Hematopoietic multipotent progenitor cell (in vitro differentiated cells): ENCODE results near the gene LMF1. TPM values are rescaled to one million over a fixed set of nuclear protein-coding genes. Genes with fewer than 3 reads are reported as not detected.
A peak's percentile ranks its signal among the peaks of the same experiment; 100 is the strongest.
"Not testable (repeated sequence)": the region's sequence is repeated elsewhere in the genome, so short reads cannot be mapped to it uniquely, and the experiment has no call there.

Experiments
- DNase-seq, 3 donors: peaks; one replicate each; pipeline ENCODE4 v3.0.0-alpha.2; 2011 to 2015; ENCODE audit warnings: low read depth in 2 of 3, low spot score in 2 of 3
- total RNA-seq: library from RNA; depleted of rRNA; stranded (reverse); fragments of >200 nt; gene quantifications from one replicate; pipeline ENCODE4 v1.2.3, GENCODE V29; 2012

LMF1 gene
- total RNA-seq, 1 donor = 45.2 TPM

- not testable (repeated sequence) for DNase-seq
These were observed 150.8 kb downstream of the LMF1 start for GRCh38 chr16:820044-820408.

- DNase-seq = peak in 2 of 3 donors; percentile 61 to 82
These were observed 151.3 kb downstream of the LMF1 start for GRCh38 chr16:819336-820043.

GRCh38 chr16:818592-818991 lies 152.2 kb downstream of the LMF1 start:
- no peak for DNase-seq

GRCh38 chr16:818132-818531 lies 152.7 kb downstream of the LMF1 start:
- DNase-seq = no peak

- DNase-seq = no peak
These were observed 153.5 kb downstream of the LMF1 start for GRCh38 chr16:817001-817906.

GRCh38 chr16:815861-816260 lies 154.9 kb downstream of the LMF1 start:
- no peak for DNase-seq

- no peak for DNase-seq
These were observed 155.8 kb downstream of the LMF1 start for GRCh38 chr16:814974-815373.

GRCh38 chr16:813916-814412 lies 156.8 kb downstream of the LMF1 start:
- DNase-seq = no peak

GRCh38 chr16:813204-813915 lies 157.4 kb downstream of the LMF1 start:
- peak in 2 of 3 donors; percentile 50 to 54 for DNase-seq

GRCh38 chr16:808085-808386 lies 162.7 kb downstream of the LMF1 start:
- DNase-seq = no peak

- peak; percentile 63 to 83 (median 79) for DNase-seq
These were observed 163.3 kb downstream of the LMF1 start for GRCh38 chr16:807347-808084.

- DNase-seq = no peak
These were observed 165.3 kb downstream of the LMF1 start for GRCh38 chr16:805474-805873.

- DNase-seq = no peak
These were observed 166.4 kb downstream of the LMF1 start for GRCh38 chr16:804193-805048.

- no peak for DNase-seq
These were observed 167.1 kb downstream of the LMF1 start for GRCh38 chr16:803754-804080.

Other genes starting within 250 kb of the LMF1 start
- 25.3 TPM for gene ANTKMT, start 249.8 kb downstream of the LMF1 start, total RNA-seq
- 2.7 TPM for gene CCDC78, start 244.5 kb downstream of the LMF1 start, total RNA-seq
- 22.6 TPM for gene HAGHL, start 243.9 kb downstream of the LMF1 start, total RNA-seq
- 72.2 TPM for gene CIAO3, start 230.0 kb downstream of the LMF1 start, total RNA-seq
- gene MSLN, start 210.2 kb downstream of the LMF1 start, total RNA-seq = under 0.01 TPM
- 42.5 TPM for gene RPUSD1, start 182.6 kb downstream of the LMF1 start, total RNA-seq
- 25.3 TPM for gene CHTF18, start 182.4 kb downstream of the LMF1 start, total RNA-seq
- not detected for gene GNG13, start 170.2 kb downstream of the LMF1 start, total RNA-seq
- gene SOX8, start 10.8 kb upstream of the LMF1 start, total RNA-seq = under 0.01 TPM
- gene SSTR5, start 101.8 kb upstream of the LMF1 start, total RNA-seq = not detected
- not detected for gene C1QTNF8, start 125.3 kb upstream of the LMF1 start, total RNA-seq
- under 0.01 TPM for gene CACNA1H, start 182.1 kb upstream of the LMF1 start, total RNA-seq